ENCODE data around the gene TOM1L1.

The TOM1L1 gene

DNA sequence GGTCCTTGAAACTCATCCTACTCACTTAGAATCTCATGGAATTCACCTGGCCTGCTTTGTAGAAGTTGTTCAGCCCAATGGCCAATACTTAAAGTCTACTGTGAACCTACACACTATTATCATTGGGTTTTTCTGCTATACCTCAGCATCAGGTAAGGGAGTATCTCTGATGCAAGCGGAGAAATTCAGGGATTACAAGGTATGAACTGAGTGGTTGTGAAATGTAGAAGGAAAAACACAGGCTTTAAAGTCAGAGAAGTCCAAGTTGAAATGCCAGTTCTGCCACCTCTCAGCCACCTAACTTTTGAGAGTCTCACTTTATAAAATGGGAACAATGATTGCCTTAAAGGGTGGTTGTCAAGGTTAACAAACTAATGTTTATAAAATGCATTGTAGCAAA lies 36.8 kb downstream of the TOM1L1 start:
- H3K9me3 Mint-ChIP-seq = no peaks in the 10 kb centered on the region
- peaks cover 28% of the 10 kb centered on the region for H3K36me3 Mint-ChIP-seq (ENCODE audit: low read depth)
- TF ChIP-seq, protein P1, sequence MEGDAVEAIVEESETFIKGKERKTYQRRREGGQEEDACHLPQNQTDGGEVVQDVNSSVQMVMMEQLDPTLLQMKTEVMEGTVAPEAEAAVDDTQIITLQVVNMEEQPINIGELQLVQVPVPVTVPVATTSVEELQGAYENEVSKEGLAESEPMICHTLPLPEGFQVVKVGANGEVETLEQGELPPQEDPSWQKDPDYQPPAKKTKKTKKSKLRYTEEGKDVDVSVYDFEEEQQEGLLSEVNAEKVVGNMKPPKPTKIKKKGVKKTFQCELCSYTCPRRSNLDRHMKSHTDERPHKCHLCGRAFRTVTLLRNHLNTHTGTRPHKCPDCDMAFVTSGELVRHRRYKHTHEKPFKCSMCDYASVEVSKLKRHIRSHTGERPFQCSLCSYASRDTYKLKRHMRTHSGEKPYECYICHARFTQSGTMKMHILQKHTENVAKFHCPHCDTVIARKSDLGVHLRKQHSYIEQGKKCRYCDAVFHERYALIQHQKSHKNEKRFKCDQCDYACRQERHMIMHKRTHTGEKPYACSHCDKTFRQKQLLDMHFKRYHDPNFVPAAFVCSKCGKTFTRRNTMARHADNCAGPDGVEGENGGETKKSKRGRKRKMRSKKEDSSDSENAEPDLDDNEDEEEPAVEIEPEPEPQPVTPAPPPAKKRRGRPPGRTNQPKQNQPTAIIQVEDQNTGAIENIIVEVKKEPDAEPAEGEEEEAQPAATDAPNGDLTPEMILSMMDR (IDR thresholded peaks at IDR 0.05; ENCODE audit: unreplicated experiment in 3 of 3) = no peak
- no peak overlapping the region for H3K4me3 Mint-ChIP-seq
- H3K27ac Mint-ChIP-seq = no peak overlapping the region
- H3K27me3 Mint-ChIP-seq (ENCODE audit: low read depth) = no peaks in the 10 kb centered on the region
- H3K4me1 Mint-ChIP-seq = no peaks in the 10 kb centered on the region

DNA sequence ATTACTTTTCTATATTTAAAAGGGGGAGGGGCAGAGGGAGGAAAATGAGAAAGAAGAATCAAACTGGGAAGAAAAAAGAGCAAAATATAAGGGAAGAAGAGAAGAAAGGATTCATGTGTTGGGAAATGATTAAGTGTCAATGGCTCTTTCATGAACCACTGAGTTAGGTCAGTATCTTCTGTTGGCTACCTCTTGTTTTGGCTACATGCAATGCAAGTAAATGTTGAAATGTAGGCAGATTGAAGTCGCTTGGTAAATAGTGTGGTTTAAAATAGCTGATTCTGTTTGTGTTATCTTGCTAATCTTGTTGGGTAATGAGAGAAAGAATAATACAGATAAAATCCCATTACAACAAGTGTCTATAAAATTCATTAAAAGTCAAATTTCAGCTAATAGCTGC lies 40.6 kb downstream of the TOM1L1 start:
- H3K36me3 Mint-ChIP-seq (ENCODE audit: low read depth) = peaks cover 18% of the 10 kb centered on the region
- H3K27me3 Mint-ChIP-seq (ENCODE audit: low read depth) = no peaks in the 10 kb centered on the region
- no peak overlapping the region for H3K27ac Mint-ChIP-seq
- no peaks in the 10 kb centered on the region for H3K9me3 Mint-ChIP-seq
- TF ChIP-seq, protein P1 (IDR thresholded peaks at IDR 0.05; ENCODE audit: unreplicated experiment in 3 of 3) = no peak
- H3K4me3 Mint-ChIP-seq = no peak overlapping the region
- H3K4me1 Mint-ChIP-seq = no peaks in the 10 kb centered on the region

DNA sequence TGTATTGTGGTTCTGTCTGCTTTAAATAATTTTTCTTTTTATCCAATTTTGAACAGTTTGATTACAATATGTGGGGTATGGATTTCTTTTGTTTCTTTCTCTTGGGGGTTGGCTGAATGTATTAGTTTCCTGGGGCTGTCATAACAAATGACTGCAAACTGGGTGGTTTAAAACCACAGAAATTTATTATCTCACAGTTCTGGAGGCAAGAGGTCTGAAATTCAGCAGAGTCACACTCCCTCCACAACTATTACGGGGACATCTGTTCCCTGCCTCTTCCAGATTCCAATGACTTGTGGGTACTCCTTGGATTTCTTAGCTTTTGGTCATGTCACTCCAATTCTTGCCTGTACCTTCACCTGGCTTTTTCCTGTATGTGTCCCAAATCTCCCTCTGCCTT lies 44.1 kb downstream of the TOM1L1 start:
- Mint-ChIP-seq H3K36me3 (ENCODE audit: low read depth) (peaks cover 19% of the 10 kb centered on the region), H3K4me1 (no peaks in the 10 kb centered on the region), H3K27me3 (ENCODE audit: low read depth) (no peaks in the 10 kb centered on the region), H3K27ac (no peak overlapping the region), H3K4me3 (no peak overlapping the region), H3K9me3 (no peaks in the 10 kb centered on the region)
- TF ChIP-seq, protein P1 (IDR thresholded peaks at IDR 0.05; ENCODE audit: unreplicated experiment in 3 of 3) = no peak

DNA sequence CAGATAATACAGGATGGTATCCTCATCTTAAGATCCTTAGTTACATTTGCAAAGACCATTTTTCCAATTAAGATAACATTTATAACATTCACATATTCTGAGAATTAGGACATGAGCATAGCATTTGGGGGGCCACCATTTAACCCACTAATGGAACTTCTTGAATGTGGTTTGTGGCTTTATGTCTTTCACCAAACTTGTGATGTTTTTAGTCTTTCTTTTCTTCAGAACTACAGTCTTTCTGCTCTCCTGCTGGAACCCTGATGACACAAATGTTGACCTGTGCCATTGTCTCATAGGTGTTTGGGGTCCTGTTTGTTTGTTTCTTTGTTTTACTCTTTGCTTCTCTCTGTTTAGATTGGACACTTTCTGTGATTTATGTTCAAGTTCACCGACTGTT lies 44.6 kb downstream of the TOM1L1 start:
- Mint-ChIP-seq H3K4me3 (no peak overlapping the region), H3K9me3 (no peaks in the 10 kb centered on the region), H3K27ac (no peak overlapping the region), H3K4me1 (no peaks in the 10 kb centered on the region), H3K36me3 (ENCODE audit: low read depth) (peaks cover 19% of the 10 kb centered on the region), H3K27me3 (ENCODE audit: low read depth) (no peaks in the 10 kb centered on the region)
- TF ChIP-seq, protein P1 (IDR thresholded peaks at IDR 0.05; ENCODE audit: unreplicated experiment in 3 of 3) = no peak

DNA sequence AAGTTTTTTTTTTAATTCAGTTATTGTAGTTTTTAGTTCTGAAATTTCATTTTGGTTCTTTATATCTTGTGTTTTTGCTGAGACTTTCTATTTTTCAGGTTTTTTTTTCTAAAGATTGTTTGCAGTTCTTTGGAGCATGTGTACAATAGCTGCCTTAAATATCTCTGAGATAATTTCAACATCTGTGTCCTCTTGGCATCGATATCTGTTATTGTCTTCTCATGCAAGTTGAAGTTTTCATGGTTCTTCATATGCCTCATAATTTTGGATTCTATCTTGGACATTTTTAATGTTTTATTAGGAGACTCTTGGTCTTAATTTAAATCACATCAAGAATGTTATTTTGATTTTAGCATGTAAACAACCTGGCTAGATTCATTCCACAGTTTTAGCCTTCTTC lies 45.0 kb downstream of the TOM1L1 start:
- Mint-ChIP-seq H3K4me1 (no peaks in the 10 kb centered on the region), H3K27ac (no peak overlapping the region), H3K4me3 (no peak overlapping the region), H3K36me3 (ENCODE audit: low read depth) (peaks cover 19% of the 10 kb centered on the region), H3K9me3 (no peaks in the 10 kb centered on the region), H3K27me3 (ENCODE audit: low read depth) (no peaks in the 10 kb centered on the region)
- TF ChIP-seq, protein P1 (IDR thresholded peaks at IDR 0.05; ENCODE audit: unreplicated experiment in 3 of 3) = no peak

DNA sequence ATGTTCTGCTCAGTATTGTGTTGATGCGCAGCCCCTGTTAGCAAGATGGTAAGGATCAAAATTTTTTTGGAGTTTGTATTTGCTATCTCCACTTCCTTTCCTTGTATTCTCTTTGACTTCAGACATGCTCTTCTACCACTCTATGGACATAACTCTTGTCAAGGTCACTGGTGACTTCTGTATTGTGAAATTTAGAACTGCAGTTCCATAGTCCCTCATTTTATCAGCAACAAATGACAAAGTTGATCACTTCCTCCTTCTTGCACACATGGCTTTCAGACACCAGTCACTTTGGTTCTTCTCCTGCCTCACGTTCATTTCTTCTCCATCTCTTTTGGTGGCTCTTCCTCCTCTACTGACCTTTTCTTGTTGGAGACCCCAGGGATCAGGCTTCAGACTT lies 46.7 kb downstream of the TOM1L1 start:
- Mint-ChIP-seq H3K4me3 (no peak overlapping the region), H3K36me3 (ENCODE audit: low read depth) (peaks cover 25% of the 10 kb centered on the region), H3K27me3 (ENCODE audit: low read depth) (no peaks in the 10 kb centered on the region), H3K27ac (no peak overlapping the region), H3K4me1 (no peaks in the 10 kb centered on the region), H3K9me3 (no peaks in the 10 kb centered on the region)
- TF ChIP-seq, protein P1 (IDR thresholded peaks at IDR 0.05; ENCODE audit: unreplicated experiment in 3 of 3) = no peak
